Ishikawa (cell line): ENCODE data around the gene SGO2.

Experiments
- CEBPB ChIP-seq: IDR thresholded peaks from 2 replicates; pipeline ENCODE4 v1.6.1; 2012
- CREB1 ChIP-seq: IDR thresholded peaks from 2 replicates; pipeline ENCODE4 v1.6.1; 2012; ENCODE audit warnings: low read depth
- EGR1 ChIP-seq: IDR thresholded peaks from 2 replicates; pipeline ENCODE4 v1.6.1; 2012
- EP300 ChIP-seq: IDR thresholded peaks from 2 replicates; pipeline ENCODE4 v1.6.1; 2012; ENCODE audit warnings: borderline replicate concordance
- FOXM1 ChIP-seq: IDR thresholded peaks from 2 replicates; pipeline ENCODE4 v1.6.1; 2012; ENCODE audit warnings: low read depth, borderline replicate concordance
- MAX ChIP-seq: IDR thresholded peaks from 2 replicates; pipeline ENCODE4 v1.6.1; 2012
- NFIC ChIP-seq: IDR thresholded peaks from 2 replicates; pipeline ENCODE4 v1.6.1; 2012
- RAD21 ChIP-seq: IDR thresholded peaks from 2 replicates; pipeline ENCODE4 v1.6.1; 2012; ENCODE audit warnings: low read depth
- TAF1 ChIP-seq: IDR thresholded peaks from 2 replicates; pipeline ENCODE4 v1.6.1; 2012; ENCODE audit warnings: low read depth, mild to moderate bottlenecking
- TCF12 ChIP-seq: IDR thresholded peaks from 2 replicates; pipeline ENCODE4 v1.6.1; 2012; ENCODE audit warnings: low read depth
- TEAD4 ChIP-seq: IDR thresholded peaks from 2 replicates; pipeline ENCODE4 v1.6.1; 2012
- USF1 ChIP-seq: IDR thresholded peaks from 2 replicates; pipeline ENCODE4 v1.6.1; 2012
- YY1 ChIP-seq: IDR thresholded peaks from 2 replicates; pipeline ENCODE4 v1.6.1; 2012; ENCODE audit warnings: low read depth
- ZBTB7A ChIP-seq: IDR thresholded peaks from 2 replicates; pipeline ENCODE4 v1.6.1; 2012; ENCODE audit warnings: low read depth
- TF ChIP-seq, protein P1 (sequence below): IDR thresholded peaks from 2 replicates; pipeline ENCODE4 v1.6.1; 2012; ENCODE audit warnings: low read depth, mild to moderate bottlenecking

The SGO2 gene

DNA sequence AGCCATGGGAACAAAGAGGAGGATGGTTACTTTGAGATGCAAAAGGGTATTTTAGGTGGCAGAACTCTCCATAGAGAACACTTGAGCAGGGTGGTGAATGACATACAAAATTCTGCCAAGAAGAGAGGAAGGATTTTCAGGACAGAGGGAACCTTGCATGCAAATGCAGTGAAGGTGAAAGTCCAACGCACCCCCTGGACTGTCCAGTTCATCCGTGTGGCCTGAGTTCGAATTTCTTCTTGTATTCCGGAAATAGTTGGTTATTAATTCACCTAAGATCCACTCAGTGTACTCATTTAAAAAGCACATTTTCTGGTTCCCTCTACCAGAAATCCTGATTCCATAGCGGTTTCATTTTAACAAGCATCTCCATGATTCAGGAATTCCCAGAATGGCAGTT lies 65.3 kb downstream of the SGO2 start:
- TF ChIP-seq, protein P1, sequence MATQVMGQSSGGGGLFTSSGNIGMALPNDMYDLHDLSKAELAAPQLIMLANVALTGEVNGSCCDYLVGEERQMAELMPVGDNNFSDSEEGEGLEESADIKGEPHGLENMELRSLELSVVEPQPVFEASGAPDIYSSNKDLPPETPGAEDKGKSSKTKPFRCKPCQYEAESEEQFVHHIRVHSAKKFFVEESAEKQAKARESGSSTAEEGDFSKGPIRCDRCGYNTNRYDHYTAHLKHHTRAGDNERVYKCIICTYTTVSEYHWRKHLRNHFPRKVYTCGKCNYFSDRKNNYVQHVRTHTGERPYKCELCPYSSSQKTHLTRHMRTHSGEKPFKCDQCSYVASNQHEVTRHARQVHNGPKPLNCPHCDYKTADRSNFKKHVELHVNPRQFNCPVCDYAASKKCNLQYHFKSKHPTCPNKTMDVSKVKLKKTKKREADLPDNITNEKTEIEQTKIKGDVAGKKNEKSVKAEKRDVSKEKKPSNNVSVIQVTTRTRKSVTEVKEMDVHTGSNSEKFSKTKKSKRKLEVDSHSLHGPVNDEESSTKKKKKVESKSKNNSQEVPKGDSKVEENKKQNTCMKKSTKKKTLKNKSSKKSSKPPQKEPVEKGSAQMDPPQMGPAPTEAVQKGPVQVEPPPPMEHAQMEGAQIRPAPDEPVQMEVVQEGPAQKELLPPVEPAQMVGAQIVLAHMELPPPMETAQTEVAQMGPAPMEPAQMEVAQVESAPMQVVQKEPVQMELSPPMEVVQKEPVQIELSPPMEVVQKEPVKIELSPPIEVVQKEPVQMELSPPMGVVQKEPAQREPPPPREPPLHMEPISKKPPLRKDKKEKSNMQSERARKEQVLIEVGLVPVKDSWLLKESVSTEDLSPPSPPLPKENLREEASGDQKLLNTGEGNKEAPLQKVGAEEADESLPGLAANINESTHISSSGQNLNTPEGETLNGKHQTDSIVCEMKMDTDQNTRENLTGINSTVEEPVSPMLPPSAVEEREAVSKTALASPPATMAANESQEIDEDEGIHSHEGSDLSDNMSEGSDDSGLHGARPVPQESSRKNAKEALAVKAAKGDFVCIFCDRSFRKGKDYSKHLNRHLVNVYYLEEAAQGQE: no peak; the same call in 1 of the 2 replicates
- TF ChIP-seq TAF1 (no peak), CEBPB (no peak), FOXM1 (no peak), ZBTB7A (no peak), TCF12 (no peak), EGR1 (no peak), YY1 (no peak), EP300 (no peak), MAX (no peak), CREB1 (no peak)

- TF ChIP-seq FOXM1 (no peak), RAD21 (no peak), YY1 (no peak)
- TF ChIP-seq, protein P1: peak; percentile 86
These were observed 66.5 kb downstream of the SGO2 start for GRCh38 chr2:200592406-200593075.

DNA sequence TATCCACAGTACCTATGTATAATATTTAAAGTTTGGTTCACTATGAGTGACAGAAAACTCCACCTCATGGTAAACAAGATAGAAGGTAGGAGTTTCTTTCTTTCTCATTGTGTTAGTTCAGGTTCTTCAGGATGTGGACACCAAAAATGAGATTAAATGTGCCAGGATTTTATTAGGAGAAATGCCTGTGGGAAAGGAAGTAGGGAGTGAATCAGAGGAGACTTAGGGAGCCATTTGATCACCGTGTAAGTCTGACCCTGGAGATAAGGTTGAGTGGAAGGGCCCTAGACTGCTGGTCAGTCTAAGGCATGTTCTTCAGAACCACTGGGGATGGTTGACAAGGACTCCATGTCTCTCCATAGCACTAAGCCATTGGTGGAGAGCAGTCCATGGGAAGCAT lies 67.9 kb downstream of the SGO2 start:
- no peak for TF ChIP-seq TEAD4
- TF ChIP-seq RAD21: no peak
- no peak for TF ChIP-seq CEBPB
- no peak for TF ChIP-seq TCF12
- no peak for TF ChIP-seq ZBTB7A
- no peak for TF ChIP-seq FOXM1
- TF ChIP-seq, protein P1: no peak
- no peak for TF ChIP-seq EP300
- no peak for TF ChIP-seq YY1
- TF ChIP-seq EGR1: no peak
- TF ChIP-seq USF1: no peak
- TF ChIP-seq NFIC: no peak
- TF ChIP-seq MAX: no peak
- TF ChIP-seq TAF1: no peak
- TF ChIP-seq CREB1: no peak

GRCh38 chr2:200595913-200596312 lies 69.9 kb downstream of the SGO2 start:
- TF ChIP-seq USF1 (no peak), EP300 (no peak)

- TF ChIP-seq FOXM1 (no peak), EGR1 (no peak), EP300 (no peak), RAD21 (no peak), MAX (no peak), TEAD4 (no peak), USF1 (no peak), YY1 (no peak), CREB1 (no peak), TAF1 (no peak), NFIC (no peak), CEBPB (no peak), ZBTB7A (no peak), TCF12 (no peak)
- TF ChIP-seq, protein P1: no peak
These were observed 71.0 kb downstream of the SGO2 start for GRCh38 chr2:200596774-200597570.
